ENCODE results near the gene COMMD3. TPM values are rescaled to one million over a fixed set of nuclear protein-coding genes. Genes with fewer than 3 reads are reported as not detected.

COMMD3 gene
- total RNA-seq, 4 donors from 2014 or later = 7.4 to 39.5 (median 25.8) TPM

- no peaks in the 10 kb centered on the region for H3K27me3 ChIP-seq
- H3K9me3 ChIP-seq = no peaks in the 10 kb centered on the region
- no peaks in the 10 kb centered on the region for H3K36me3 ChIP-seq
- no peak for DNase-seq
- no peak overlapping the region for H3K4me3 ChIP-seq
- H3K4me1 ChIP-seq = peaks cover 3 to 7% of the 10 kb centered on the region in 2 donors
- intact Hi-C loops (cut with DNase I; ENCODE audit: low total_unique reads) = no loop called here
- no peak for TF ChIP-seq POLR2A (IDR thresholded peaks at IDR 0.05)
- no peak for TF ChIP-seq CTCF (IDR thresholded peaks at IDR 0.05)
- H3K27ac ChIP-seq = no peak overlapping the region
These were observed 1.3 kb upstream of the COMMD3 start for GRCh38 chr10:22314852-22315251.

DNA sequence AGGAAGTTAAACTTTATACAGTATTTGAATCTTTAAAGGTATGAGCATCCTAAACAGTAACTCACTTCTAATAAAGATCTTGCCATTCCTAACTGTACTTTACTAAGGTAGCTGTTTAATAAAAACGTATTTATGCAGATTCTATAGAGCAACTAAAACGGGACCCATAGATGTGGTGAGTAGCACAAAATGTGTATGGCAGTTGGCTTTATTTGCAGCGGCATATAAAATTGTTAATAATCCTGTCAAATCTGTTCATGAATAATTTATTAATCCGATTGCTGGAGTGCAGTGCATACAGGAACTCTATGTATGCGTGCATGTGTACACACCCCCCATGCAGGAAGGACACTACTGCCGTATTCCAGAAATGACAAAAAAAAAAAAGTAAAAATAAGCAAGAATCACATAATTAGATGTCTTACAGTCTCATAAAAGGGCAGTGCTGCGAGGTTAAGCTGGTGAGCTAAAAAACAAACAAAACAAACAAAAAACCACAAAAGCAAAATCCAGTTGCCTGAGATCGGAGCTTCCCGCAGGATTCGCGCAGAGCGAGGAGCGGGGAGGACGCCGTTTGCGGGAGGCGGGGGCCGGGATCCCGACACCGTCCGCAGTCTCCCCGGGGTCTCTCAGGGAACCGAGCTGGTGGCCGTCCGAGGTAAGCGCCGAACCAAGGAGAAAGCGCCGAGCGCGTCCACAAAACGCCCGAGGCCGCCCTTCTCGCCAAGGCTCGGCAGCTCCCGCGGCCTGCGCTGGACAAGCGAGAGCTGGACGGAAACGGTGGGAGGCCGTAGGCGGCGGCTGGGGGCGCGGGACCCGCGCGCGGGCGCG, 518 bp upstream of the COMMD3 start:
- Histone ChIP-seq H3K4me3 (peak overlapping the region; percentile 65 to 94), H3K27ac (peak overlapping the region; percentile 94), H3K4me1 (peaks cover 3 to 7% of the 10 kb centered on the region in 2 donors), H3K27me3 (no peaks in the 10 kb centered on the region), H3K36me3 (no peaks in the 10 kb centered on the region), H3K9me3 (no peaks in the 10 kb centered on the region)
- no peak for TF ChIP-seq POLR2A (IDR thresholded peaks at IDR 0.05)
- TF ChIP-seq CTCF (IDR thresholded peaks at IDR 0.05) = no peak
- intact Hi-C loops (cut with DNase I; ENCODE audit: low total_unique reads) = no loop called here
- no peak for DNase-seq

- peaks cover 3 to 7% of the 10 kb centered on the region in 2 donors for H3K4me1 ChIP-seq
- H3K27ac ChIP-seq = peak overlapping the region; percentile 94
- intact Hi-C loops (cut with DNase I; ENCODE audit: low total_unique reads) = no loop called here
- no peaks in the 10 kb centered on the region for H3K9me3 ChIP-seq
- TF ChIP-seq CTCF (IDR thresholded peaks at IDR 0.05) (no peak), POLR2A (IDR thresholded peaks at IDR 0.05) (no peak)
- peak overlapping the region; percentile 65 to 94 for H3K4me3 ChIP-seq
- H3K36me3 ChIP-seq = no peaks in the 10 kb centered on the region
- DNase-seq = peak in 1 of 2 donors; percentile 13
- H3K27me3 ChIP-seq = no peaks in the 10 kb centered on the region
These were observed 835 bp downstream of the COMMD3 start for GRCh38 chr10:22317076-22317370.

DNA sequence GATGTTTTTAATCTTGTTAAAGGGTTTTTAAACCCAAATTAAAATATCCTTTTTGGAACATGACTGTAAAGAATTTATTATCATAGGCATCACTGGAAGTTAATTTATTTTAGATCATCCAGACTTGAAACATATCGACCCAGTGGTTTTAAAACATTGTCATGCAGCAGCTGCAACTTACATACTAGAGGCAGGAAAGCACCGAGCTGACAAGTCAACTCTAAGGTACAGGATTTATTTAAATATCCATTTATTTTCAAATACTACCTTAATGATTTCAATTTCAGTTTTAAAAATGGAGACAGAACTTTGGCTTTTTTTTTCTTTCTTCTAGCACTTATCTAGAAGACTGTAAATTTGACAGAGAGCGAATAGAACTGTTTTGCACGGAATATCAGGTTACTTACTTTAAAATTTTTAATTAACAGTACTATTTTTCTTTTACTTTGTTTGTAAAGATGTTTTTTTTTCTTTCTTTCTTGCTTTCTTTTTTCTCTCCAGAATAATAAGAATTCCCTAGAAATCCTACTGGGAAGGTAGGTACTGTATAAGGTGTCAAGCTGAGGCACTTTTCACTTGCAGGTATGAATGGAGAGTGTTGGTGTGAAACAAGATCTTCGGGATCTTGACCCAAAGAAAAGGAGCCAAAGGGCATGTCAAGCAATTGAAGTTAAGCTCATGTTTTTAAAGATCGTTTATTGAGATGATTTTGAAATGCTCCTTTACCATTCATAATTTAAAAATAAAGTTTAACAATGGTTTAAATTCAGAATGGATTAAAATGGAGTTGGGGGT, 1.8 kb downstream of the COMMD3 start:
- Histone ChIP-seq H3K4me1 (peaks cover 3 to 7% of the 10 kb centered on the region in 2 donors), H3K36me3 (no peaks in the 10 kb centered on the region), H3K4me3 (no peak overlapping the region), H3K9me3 (no peaks in the 10 kb centered on the region), H3K27ac (peak overlapping the region in 1 of 2 donors; percentile 94), H3K27me3 (no peaks in the 10 kb centered on the region)
- intact Hi-C loops (cut with DNase I; ENCODE audit: low total_unique reads) = no loop called here
- no peak for DNase-seq
- TF ChIP-seq CTCF (IDR thresholded peaks at IDR 0.05) (no peak), POLR2A (IDR thresholded peaks at IDR 0.05) (no peak)

- no peak for DNase-seq
- Histone ChIP-seq H3K27me3 (no peaks in the 10 kb centered on the region), H3K4me3 (no peak overlapping the region), H3K9me3 (no peaks in the 10 kb centered on the region), H3K27ac (no peak overlapping the region), H3K36me3 (no peaks in the 10 kb centered on the region), H3K4me1 (peaks cover 3 to 7% of the 10 kb centered on the region in 2 donors)
- no peak for TF ChIP-seq CTCF (IDR thresholded peaks at IDR 0.05)
- TF ChIP-seq POLR2A (IDR thresholded peaks at IDR 0.05) = no peak
- intact Hi-C loops (cut with DNase I; ENCODE audit: low total_unique reads) = no loop called here
These were observed 2.6 kb downstream of the COMMD3 start for GRCh38 chr10:22318772-22319171.

All from uterus (tissue), 4 donors.